ENCODE results near the gene EVI2B.
"Not testable (repeated sequence)": the region's sequence is repeated elsewhere in the genome, so short reads cannot be mapped to it uniquely, and the experiment has no call there.

The EVI2B gene

DNA sequence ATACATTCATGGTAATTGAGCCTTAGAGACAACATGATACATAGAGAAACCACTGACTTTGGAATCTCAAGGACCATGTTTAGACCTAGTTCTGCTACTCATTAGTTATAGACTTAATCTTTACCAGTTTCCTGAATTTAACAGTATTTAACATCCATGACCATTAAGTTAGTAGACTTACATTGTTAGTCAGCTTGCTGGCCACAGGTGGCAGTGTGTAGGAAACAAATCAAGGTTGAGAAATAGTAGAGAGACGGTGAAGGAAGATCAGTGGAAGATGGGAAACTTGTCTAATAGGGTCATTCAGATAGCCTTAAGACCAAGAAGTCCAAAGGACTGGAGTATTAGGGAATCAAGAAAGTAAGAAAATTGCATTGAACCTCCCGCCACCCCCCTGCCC, 47.8 kb downstream of the EVI2B start:
- TF ChIP-seq, protein P1, sequence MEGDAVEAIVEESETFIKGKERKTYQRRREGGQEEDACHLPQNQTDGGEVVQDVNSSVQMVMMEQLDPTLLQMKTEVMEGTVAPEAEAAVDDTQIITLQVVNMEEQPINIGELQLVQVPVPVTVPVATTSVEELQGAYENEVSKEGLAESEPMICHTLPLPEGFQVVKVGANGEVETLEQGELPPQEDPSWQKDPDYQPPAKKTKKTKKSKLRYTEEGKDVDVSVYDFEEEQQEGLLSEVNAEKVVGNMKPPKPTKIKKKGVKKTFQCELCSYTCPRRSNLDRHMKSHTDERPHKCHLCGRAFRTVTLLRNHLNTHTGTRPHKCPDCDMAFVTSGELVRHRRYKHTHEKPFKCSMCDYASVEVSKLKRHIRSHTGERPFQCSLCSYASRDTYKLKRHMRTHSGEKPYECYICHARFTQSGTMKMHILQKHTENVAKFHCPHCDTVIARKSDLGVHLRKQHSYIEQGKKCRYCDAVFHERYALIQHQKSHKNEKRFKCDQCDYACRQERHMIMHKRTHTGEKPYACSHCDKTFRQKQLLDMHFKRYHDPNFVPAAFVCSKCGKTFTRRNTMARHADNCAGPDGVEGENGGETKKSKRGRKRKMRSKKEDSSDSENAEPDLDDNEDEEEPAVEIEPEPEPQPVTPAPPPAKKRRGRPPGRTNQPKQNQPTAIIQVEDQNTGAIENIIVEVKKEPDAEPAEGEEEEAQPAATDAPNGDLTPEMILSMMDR (conservative IDR thresholded peaks at IDR 0.05; ENCODE audit: control insufficient read depth, insufficient read depth, low read depth, low read length), result peak; percentile 28
- DNase-seq (ENCODE audit: low read depth), result no peak
- H3K4me3 ChIP-seq (ENCODE audit: control insufficient read depth, low read depth, low read length), result no peak overlapping the region

DNA sequence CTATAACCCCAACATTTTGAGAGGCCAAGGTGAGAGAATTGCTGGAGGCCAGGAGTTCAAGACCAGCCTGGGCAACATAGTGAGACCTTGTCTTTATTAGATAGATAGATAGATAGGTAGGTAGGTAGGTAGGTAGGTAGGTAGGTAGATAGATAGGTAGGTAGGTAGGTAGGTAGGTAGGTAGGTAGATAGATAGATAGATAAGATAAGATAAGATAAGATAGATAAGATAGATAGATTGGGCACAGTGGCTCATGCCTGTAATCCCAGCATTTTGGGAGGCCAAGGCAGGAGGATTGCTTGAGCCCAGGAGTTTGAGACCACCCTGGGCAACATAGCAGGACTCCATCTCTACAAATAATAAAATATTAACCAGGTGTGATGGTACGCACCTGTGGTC, 50.9 kb downstream of the EVI2B start:
- not testable (repeated sequence) for H3K4me3 ChIP-seq (ENCODE audit: control insufficient read depth, low read depth, low read length); DNase-seq (ENCODE audit: low read depth)

DNA sequence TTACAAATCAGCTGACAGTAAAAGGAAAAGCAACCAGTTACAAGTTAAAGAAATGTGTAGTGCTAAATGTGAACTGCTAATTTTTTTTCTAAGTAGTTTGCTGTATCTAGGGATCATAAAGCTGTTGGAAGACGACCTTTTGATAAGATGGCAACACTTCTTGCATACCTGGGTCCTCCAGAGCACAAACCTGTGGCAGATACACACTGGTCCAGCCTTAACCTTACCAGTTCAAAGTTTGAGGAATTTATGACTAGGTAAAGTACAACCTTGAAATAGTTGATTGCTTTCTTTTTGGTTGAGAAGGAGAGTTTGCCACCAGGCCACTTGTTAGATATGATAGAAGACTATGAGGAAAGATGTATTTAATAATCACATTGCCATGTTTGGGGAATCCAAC, 52.3 kb downstream of the EVI2B start:
- DNase-seq (ENCODE audit: low read depth), result no peak
- TF ChIP-seq, protein P1 (conservative IDR thresholded peaks at IDR 0.05; ENCODE audit: control insufficient read depth, insufficient read depth, low read depth, low read length), result no peak
- no peak overlapping the region for H3K4me3 ChIP-seq (ENCODE audit: control insufficient read depth, low read depth, low read length)

DNA sequence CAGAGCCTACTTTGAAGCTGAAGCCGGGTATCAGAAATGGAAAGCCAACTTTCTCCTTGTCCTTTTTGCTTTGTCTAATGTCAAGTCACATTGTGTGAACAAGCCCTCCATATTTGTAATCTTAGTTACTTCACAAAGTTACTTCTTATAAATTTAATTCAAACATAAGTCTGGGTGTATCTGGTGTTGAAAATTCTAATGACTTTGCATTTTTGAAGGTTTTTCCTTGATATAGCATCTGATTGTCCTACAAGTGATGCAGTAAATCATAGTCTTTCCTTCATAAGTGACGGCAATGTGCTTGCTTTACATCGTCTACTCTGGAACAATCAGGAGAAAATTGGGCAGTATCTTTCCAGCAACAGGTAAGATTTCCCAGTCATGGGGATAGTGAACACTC, 53.7 kb downstream of the EVI2B start:
- TF ChIP-seq, protein P1 (conservative IDR thresholded peaks at IDR 0.05; ENCODE audit: control insufficient read depth, insufficient read depth, low read depth, low read length), result no peak
- DNase-seq (ENCODE audit: low read depth), result no peak
- no peak overlapping the region for H3K4me3 ChIP-seq (ENCODE audit: control insufficient read depth, low read depth, low read length)

DNA sequence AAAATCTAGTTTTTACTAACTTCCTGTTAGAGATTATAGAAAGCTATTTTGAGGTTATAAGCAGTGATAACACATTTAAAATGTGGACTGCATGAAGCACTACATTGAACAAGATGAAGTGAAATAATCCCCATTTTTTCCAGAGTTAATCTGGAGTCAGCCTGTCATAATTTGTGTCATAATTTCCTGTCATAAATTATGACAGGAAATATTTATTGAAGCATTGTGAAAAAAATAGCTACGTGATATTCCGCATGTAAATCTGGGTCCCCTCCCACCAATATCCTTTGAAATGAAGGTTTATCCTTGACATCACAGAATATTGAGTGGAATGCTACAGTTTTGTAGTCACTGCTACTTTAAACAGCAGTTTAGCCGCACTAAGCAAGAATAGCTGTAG, 56.9 kb downstream of the EVI2B start:
- no peak overlapping the region for H3K4me3 ChIP-seq (ENCODE audit: control insufficient read depth, low read depth, low read length)
- DNase-seq (ENCODE audit: low read depth), result no peak
- TF ChIP-seq, protein P1 (conservative IDR thresholded peaks at IDR 0.05; ENCODE audit: control insufficient read depth, insufficient read depth, low read depth, low read length), result no peak

DNA sequence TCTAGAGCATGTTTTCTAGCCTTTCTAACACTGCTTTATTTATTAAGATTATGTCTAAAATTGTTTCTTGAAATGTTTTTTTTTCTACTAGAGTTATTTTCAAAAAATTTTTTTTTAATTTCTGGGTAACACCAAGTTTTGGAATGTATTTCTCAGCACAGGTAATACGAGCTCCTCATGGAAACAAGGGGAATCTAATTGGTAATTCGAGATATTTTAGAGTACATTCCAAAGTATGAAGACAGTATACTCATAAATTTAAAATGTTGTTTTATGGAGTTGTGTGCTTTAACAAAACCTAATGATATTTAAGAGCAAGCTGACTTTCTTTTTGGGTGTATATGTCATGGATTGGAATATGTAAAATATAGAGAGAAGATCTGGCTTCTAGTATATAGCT, 59.2 kb downstream of the EVI2B start:
- TF ChIP-seq, protein P1 (conservative IDR thresholded peaks at IDR 0.05; ENCODE audit: control insufficient read depth, insufficient read depth, low read depth, low read length), result no peak
- no peak for DNase-seq (ENCODE audit: low read depth)
- no peak overlapping the region for H3K4me3 ChIP-seq (ENCODE audit: control insufficient read depth, low read depth, low read length)

All from fibroblast of mammary gland (primary cell).